Progenitor cell of endocrine pancreas (in vitro differentiated cells): ENCODE results near the gene AP3D1. TPM values are rescaled to one million over a fixed set of nuclear protein-coding genes. Genes with fewer than 3 reads are reported as not detected.

Experiments
- DNase-seq: peaks from one replicate; pipeline ENCODE4 v3.0.0; 2021; ENCODE audit warnings: low spot score; ENCODE audit not compliant: unreplicated experiment
- H3K27ac Mint-ChIP-seq: 2 replicates; pipeline ENCODE4 v1.8.0; 2021; ENCODE audit warnings: mild to moderate bottlenecking, moderate library complexity, mixed read lengths
- H3K27me3 Mint-ChIP-seq: 2 replicates; pipeline ENCODE4 v1.8.0; 2021; ENCODE audit warnings: mixed read lengths
- H3K36me3 Mint-ChIP-seq: 2 replicates; pipeline ENCODE4 v1.8.0; 2022; ENCODE audit warnings: mixed read lengths; ENCODE audit not compliant: insufficient read depth
- H3K4me1 Mint-ChIP-seq: 2 replicates; pipeline ENCODE4 v1.8.0; 2021; ENCODE audit warnings: low read depth, mixed read lengths
- H3K4me3 Mint-ChIP-seq: 2 replicates; pipeline ENCODE4 v1.8.0; 2021; ENCODE audit warnings: low read depth, mild to moderate bottlenecking, moderate library complexity, mixed read lengths
- H3K9me3 Mint-ChIP-seq: 2 replicates; pipeline ENCODE4 v1.8.0; 2021; ENCODE audit warnings: low read depth, mixed read lengths
- total RNA-seq: library from RNA; stranded (reverse); gene quantifications from 2 replicates; pipeline ENCODE4 v1.2.1, GENCODE V29; 2021
- TF ChIP-seq, protein P1 (sequence below): fragments of 200-600 bp; sonication (generic); IDR thresholded peaks from one replicate; pipeline ENCODE4 v1.5.0; 2021; ENCODE audit warnings: antibody characterized with exemption, mild to moderate bottlenecking; ENCODE audit not compliant: unreplicated experiment

AP3D1 gene
- total RNA-seq, 1 donor from 2014 or later = 131 TPM

DNA sequence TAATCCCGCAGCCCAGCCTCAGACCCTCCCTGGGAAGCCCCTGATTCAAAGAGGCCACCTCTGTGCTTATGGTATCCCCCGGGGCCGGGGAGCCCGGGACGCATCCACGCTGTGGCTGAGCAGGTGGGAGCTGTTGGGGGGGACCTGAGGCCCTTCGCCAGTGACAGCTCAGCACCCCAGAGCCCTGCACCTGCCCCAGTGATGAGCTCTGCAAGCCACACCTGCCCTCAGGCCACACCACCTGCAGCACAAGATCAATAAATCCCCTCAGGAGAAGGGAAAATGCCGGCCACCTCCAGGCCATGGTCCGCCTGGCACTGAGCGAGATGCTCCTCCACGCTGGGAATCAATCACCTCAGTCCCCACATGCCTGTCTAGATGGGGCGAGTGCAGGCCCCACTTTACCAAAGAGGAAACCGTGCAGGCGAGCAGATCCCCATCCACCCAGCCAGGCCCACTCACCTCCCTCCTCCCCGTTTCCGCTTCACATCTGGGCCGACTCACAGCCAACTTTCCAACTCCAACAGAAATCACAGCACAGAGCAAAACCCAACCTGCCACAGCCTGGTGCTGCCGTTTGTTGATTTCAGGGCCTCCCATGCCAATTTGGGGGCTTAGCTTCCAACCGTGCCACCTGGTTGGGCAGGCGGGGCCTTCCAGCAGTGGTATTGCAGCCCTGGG, 68.1 kb downstream of the AP3D1 start:
- H3K36me3 Mint-ChIP-seq = peaks cover 11% of the 10 kb centered on the region

DNA sequence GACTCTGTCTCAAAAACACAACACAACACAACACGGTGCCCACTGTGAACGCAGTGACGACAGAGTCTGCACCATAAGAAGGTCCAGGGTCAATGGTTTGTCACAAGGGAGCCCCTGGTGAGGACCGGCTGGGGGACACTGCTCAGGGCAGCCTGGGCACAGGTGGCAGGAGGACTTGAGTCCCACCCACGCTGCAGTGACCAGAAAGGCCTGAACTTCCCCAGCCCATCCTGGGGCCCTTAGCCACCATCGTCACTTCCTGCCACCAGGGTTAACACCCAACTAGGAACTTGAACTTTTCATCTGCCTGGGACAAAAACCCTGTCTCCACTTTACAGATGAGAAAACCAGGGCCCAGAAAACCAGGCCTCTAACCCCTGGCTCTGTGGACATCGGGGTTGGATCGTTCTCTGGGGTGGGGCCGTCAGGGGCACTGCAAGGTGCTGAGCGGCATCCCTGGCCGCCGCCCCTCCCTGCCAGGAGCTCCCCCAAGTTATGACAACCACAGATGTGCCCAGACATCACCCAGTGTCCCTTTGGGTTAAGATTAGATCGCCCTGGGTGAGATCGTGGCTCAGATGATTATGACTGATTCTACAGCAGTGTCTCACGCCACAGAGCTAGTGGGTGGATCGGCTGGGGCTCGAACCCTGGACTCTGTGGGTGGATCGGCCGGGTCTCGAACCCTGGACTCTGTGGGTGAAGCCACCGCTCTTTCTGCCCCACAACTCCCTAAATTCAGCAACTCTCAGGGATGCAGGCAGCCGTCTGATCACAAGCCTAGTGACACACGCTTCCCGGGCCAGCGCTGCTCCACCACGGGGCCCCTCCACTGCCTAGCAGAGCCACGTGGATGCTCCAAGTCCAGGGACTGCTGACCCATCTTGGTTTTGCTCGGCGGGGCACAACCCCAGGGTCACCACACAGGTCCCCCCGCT, 69.2 kb downstream of the AP3D1 start:
- no peaks in the 10 kb centered on the region for H3K27me3 Mint-ChIP-seq
- TF ChIP-seq, protein P1, sequence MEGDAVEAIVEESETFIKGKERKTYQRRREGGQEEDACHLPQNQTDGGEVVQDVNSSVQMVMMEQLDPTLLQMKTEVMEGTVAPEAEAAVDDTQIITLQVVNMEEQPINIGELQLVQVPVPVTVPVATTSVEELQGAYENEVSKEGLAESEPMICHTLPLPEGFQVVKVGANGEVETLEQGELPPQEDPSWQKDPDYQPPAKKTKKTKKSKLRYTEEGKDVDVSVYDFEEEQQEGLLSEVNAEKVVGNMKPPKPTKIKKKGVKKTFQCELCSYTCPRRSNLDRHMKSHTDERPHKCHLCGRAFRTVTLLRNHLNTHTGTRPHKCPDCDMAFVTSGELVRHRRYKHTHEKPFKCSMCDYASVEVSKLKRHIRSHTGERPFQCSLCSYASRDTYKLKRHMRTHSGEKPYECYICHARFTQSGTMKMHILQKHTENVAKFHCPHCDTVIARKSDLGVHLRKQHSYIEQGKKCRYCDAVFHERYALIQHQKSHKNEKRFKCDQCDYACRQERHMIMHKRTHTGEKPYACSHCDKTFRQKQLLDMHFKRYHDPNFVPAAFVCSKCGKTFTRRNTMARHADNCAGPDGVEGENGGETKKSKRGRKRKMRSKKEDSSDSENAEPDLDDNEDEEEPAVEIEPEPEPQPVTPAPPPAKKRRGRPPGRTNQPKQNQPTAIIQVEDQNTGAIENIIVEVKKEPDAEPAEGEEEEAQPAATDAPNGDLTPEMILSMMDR = no peak
- H3K36me3 Mint-ChIP-seq = peaks cover 11% of the 10 kb centered on the region
- H3K9me3 Mint-ChIP-seq = no peaks in the 10 kb centered on the region
- H3K27ac Mint-ChIP-seq = no peak overlapping the region
- DNase-seq = no peak
- no peak overlapping the region for H3K4me3 Mint-ChIP-seq
- no peaks in the 10 kb centered on the region for H3K4me1 Mint-ChIP-seq

More for the DNA sequence above, 68.1 kb downstream of the AP3D1 start:
- H3K27me3 Mint-ChIP-seq = no peaks in the 10 kb centered on the region
- no peak overlapping the region for H3K4me3 Mint-ChIP-seq
- no peak for DNase-seq
- H3K4me1 Mint-ChIP-seq = no peaks in the 10 kb centered on the region
- TF ChIP-seq, protein P1 = no peak
- no peak overlapping the region for H3K27ac Mint-ChIP-seq
- H3K9me3 Mint-ChIP-seq = no peaks in the 10 kb centered on the region

DNA sequence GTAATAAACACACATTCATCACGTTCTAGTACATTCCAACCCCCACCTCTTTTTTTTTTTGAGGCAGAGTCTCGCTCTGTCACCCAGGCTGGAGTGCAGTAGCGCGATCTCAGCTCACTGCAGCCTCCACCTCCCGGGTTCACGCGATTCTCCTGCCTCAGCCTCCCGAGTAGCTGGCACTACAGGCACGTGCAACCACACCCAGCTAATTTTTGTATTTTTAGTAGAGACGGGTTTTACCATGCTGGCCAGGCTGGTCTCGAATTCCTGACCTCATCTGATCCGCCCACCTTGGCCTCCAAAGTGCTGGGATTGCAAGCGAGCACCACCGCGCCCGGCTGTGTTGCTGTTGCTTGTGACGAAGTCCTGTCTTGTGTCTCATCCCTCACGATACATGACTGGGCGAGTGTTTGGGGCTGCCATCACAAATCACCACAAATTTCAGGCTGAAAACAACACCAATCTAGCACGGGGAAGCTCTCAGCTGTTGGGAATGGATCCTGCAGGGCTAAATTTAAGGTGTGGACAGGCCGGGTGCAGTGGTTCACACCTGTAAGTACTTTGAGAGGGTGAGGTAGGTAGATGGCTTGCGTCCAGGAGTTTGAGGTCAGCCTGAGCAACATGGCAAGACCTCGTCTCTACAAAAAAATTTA, 70.9 kb downstream of the AP3D1 start:
- Mint-ChIP-seq H3K36me3 (peaks cover 11% of the 10 kb centered on the region), H3K27me3 (no peaks in the 10 kb centered on the region), H3K4me3 (no peak overlapping the region), H3K4me1 (no peaks in the 10 kb centered on the region), H3K9me3 (no peaks in the 10 kb centered on the region), H3K27ac (peak overlapping the region; percentile 77)
- DNase-seq = no peak
- TF ChIP-seq, protein P1 = no peak

DNA sequence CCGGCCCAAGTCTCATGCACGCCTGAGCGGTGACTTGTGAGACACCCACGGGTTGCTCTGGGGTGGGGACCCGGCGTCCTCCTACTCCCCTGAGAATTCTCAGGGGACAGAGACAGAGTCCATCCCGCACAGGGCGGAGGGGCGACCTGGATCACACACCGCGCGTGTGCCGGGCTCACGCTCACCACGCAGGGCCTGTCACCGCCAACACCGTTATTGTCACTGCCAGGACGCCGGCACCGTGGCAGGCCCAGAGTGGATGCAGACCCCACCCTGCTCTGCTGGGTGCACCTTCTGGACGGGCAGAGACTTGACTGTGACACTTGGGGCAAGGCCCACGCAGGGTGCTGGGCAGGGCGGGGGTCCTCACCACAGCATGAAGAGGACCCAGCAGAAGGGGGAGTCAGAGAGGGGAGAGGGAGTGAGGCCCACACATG, 71.5 kb downstream of the AP3D1 start:
- H3K27me3 Mint-ChIP-seq = no peaks in the 10 kb centered on the region
- no peak overlapping the region for H3K27ac Mint-ChIP-seq
- H3K4me1 Mint-ChIP-seq = no peaks in the 10 kb centered on the region
- H3K9me3 Mint-ChIP-seq = no peaks in the 10 kb centered on the region
- TF ChIP-seq, protein P1 = no peak
- H3K4me3 Mint-ChIP-seq = no peak overlapping the region
- no peak for DNase-seq
- peaks cover 8% of the 10 kb centered on the region for H3K36me3 Mint-ChIP-seq
